ENCODE measurements around the gene SULT1A2. TPM values are rescaled to one million over a fixed set of nuclear protein-coding genes. Genes with fewer than 3 reads are reported as not detected.

Gene SULT1A2
- total RNA-seq, 3 donors from 2014 or later: 0.73 to 1.6 (median 1.3) TPM

GRCh38 chr16:28558456-28558855 lies 38.4 kb downstream of the SULT1A2 start:
- no peak for TF ChIP-seq CTCF (IDR thresholded peaks at IDR 0.05)
- no peak for TF ChIP-seq POLR2AphosphoS5 (IDR thresholded peaks at IDR 0.05)
- no peak for TF ChIP-seq POLR2A (IDR thresholded peaks at IDR 0.05)
- Histone ChIP-seq H3K9me3 (no peaks in the 10 kb centered on the region), H3K27me3 (no peaks in the 10 kb centered on the region), H3K36me3 (no peaks in the 10 kb centered on the region), H3K4me1 (no peaks in the 10 kb centered on the region), H3K4me3 (no peak overlapping the region), H3K27ac (no peak overlapping the region)
- intact Hi-C loops (cut with DNase I; ENCODE audit: low total_unique reads): no loop called here
- DNase-seq (ENCODE audit: low spot score in 2 of 2): no peak

GRCh38 chr16:28556914-28557320 lies 39.9 kb downstream of the SULT1A2 start:
- Histone ChIP-seq H3K36me3 (no peaks in the 10 kb centered on the region), H3K27ac (no peak overlapping the region), H3K4me3 (no peak overlapping the region), H3K9me3 (no peaks in the 10 kb centered on the region), H3K4me1 (no peaks in the 10 kb centered on the region), H3K27me3 (no peaks in the 10 kb centered on the region)
- TF ChIP-seq POLR2AphosphoS5 (IDR thresholded peaks at IDR 0.05) (no peak), CTCF (IDR thresholded peaks at IDR 0.05) (no peak)
- intact Hi-C loops (cut with DNase I; ENCODE audit: low total_unique reads): no loop called here
- DNase-seq (ENCODE audit: low spot score in 2 of 2): no peak

- intact Hi-C loops (cut with DNase I; ENCODE audit: low total_unique reads): no loop called here
- Histone ChIP-seq H3K9me3 (no peaks in the 10 kb centered on the region), H3K4me1 (no peaks in the 10 kb centered on the region), H3K27me3 (no peaks in the 10 kb centered on the region), H3K27ac (no peak overlapping the region), H3K4me3 (no peak overlapping the region), H3K36me3 (no peaks in the 10 kb centered on the region)
- no peak for DNase-seq (ENCODE audit: low spot score in 2 of 2)
- TF ChIP-seq CTCF (IDR thresholded peaks at IDR 0.05) (no peak), POLR2A (IDR thresholded peaks at IDR 0.05) (no peak), POLR2AphosphoS5 (IDR thresholded peaks at IDR 0.05) (no peak)
These were observed 41.3 kb downstream of the SULT1A2 start for GRCh38 chr16:28555561-28555960.

GRCh38 chr16:28554634-28555423 lies 42.0 kb downstream of the SULT1A2 start:
- DNase-seq (ENCODE audit: low spot score in 2 of 2): no peak
- no peak for TF ChIP-seq CTCF (IDR thresholded peaks at IDR 0.05)
- no peak for TF ChIP-seq POLR2AphosphoS5 (IDR thresholded peaks at IDR 0.05)
- TF ChIP-seq POLR2A (IDR thresholded peaks at IDR 0.05): no peak
- peak overlapping the region; percentile 98 to 99 for H3K27ac ChIP-seq
- no peaks in the 10 kb centered on the region for H3K27me3 ChIP-seq
- no peaks in the 10 kb centered on the region for H3K9me3 ChIP-seq
- no peaks in the 10 kb centered on the region for H3K4me1 ChIP-seq
- intact Hi-C loops (cut with DNase I; ENCODE audit: low total_unique reads): no loop called here
- peak overlapping the region; percentile 64 to 88 (median 68) for H3K4me3 ChIP-seq
- no peaks in the 10 kb centered on the region for H3K36me3 ChIP-seq

- Histone ChIP-seq H3K4me1 (no peaks in the 10 kb centered on the region), H3K4me3 (peak within 1 kb of the TSS; percentile 64 to 88 (median 68)), H3K27ac (peak within 1 kb of the TSS; percentile 98 to 99), H3K9me3 (no peaks in the 10 kb centered on the region), H3K27me3 (no peaks in the 10 kb centered on the region), H3K36me3 (no peaks in the 10 kb centered on the region)
- TF ChIP-seq POLR2A (IDR thresholded peaks at IDR 0.05) (peak; percentile 67), POLR2AphosphoS5 (IDR thresholded peaks at IDR 0.05) (peak; percentile 99), CTCF (IDR thresholded peaks at IDR 0.05) (peak in 2 of 3 donors; percentile 19 to 21)
- intact Hi-C loops (cut with DNase I; ENCODE audit: low total_unique reads): no loop called here
- DNase-seq (ENCODE audit: low spot score in 2 of 2): peak; percentile 89 to 94
These were observed 42.8 kb downstream of the SULT1A2 start, which contains the start of gene SGF29 for GRCh38 chr16:28553776-28554633. SGF29 (plus strand) TSS chr16:28553920; CDS start chr16:28581070, 27,150 bp downstream.

Measured in breast epithelium (tissue), 4 donors.